ENCODE data around the gene ADRA2B.

DNA sequence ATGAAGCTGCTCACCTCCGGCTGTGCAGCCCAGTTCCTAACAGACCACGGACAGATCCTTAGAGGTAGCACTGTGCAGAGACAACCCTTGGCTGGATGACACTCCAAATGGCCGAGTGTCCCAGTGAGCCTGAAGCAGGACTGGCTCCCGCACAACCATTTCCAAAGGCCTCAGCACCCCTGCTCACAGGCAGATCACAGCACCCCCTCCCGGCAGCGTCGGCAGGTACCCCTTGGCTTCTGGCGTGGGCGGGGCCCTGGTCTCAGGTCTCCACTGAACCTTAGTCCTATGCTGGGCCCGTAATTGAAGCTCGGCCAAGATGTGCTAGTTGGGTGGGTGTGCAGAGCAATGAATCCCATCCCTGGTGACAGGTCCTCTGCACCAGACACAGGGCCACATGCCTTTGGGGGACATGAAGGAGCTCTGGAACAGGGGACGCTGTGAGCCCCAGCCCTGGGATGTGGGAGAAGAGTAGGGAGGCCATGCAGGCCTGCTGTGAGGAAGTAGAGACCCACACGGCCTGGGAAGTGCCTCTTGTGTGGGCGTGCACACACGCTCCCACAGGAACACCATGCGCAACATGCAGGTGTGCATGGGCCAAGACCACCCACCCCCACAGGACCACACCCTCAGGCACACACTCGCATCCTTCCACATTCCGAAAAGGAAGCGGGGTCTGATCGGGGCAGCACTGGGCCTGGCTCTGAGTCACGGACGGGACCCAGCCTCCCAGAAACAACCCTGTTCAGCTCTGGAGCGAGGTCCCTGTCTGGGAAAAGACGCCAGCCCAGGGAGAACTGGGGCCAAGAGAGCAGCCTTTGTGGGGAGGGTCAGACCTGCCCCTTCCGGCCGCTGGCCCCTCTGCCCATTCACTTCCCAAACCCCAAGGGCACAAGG lies 26.1 kb upstream of the ADRA2B start:
- no peak for TF ChIP-seq POLR2A (IDR thresholded peaks at IDR 0.05; ENCODE audit: extremely low read depth, insufficient read length)
- TF ChIP-seq, protein P1, sequence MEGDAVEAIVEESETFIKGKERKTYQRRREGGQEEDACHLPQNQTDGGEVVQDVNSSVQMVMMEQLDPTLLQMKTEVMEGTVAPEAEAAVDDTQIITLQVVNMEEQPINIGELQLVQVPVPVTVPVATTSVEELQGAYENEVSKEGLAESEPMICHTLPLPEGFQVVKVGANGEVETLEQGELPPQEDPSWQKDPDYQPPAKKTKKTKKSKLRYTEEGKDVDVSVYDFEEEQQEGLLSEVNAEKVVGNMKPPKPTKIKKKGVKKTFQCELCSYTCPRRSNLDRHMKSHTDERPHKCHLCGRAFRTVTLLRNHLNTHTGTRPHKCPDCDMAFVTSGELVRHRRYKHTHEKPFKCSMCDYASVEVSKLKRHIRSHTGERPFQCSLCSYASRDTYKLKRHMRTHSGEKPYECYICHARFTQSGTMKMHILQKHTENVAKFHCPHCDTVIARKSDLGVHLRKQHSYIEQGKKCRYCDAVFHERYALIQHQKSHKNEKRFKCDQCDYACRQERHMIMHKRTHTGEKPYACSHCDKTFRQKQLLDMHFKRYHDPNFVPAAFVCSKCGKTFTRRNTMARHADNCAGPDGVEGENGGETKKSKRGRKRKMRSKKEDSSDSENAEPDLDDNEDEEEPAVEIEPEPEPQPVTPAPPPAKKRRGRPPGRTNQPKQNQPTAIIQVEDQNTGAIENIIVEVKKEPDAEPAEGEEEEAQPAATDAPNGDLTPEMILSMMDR (IDR thresholded peaks at IDR 0.05; ENCODE audit: low read depth, low read length): no peak
